Gastrocnemius medialis (tissue), 4 donors: ENCODE data around the gene FYB2.

Experiments
- POLR2A ChIP-seq, 2 donors: fragments of 450-650 bp; IDR thresholded peaks; one replicate each; pipeline ENCODE4 v1.6.1; 2017; ENCODE audit warnings: antibody characterized with exemption in 2 of 2, mild to moderate bottlenecking in 2 of 2, moderate library complexity in 2 of 2
- TF ChIP-seq, protein P1 (sequence below), 5 experiments: fragments of 450-650 bp in 3 of 5; fragments of 200-600 bp in 2 of 5; sonication (generic) in 2 of 5; IDR thresholded peaks in 4 of 5; conservative IDR thresholded peaks in 1 of 5; 1 replicate in 4 of 5; 2 replicates in 1 of 5; pipeline ENCODE4 v1.5.1; 2016 to 2019; ENCODE audit warnings: antibody characterized with exemption in 5 of 5, mild to moderate bottlenecking in 3 of 5, moderate library complexity in 3 of 5

DNA sequence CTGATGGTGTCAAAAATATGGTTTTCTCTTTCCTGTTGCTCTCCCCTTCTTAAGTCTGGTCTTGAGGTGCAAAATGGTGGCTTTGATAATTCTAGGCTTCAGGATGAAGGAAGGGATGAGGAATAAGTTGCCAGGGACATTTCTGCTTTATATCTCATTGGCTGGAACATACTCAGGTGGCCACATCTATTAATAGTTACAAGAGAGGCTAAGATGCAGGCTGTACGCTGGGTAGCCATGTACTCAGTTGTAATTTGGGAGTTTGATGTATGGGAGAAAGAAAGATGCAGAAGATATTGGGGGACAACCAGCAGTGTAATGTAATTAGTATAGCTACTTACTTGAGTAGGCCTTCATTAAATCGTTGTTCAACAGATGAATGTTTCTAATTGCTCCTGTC, 148.9 kb downstream of the FYB2 start:
- TF ChIP-seq, protein P1, sequence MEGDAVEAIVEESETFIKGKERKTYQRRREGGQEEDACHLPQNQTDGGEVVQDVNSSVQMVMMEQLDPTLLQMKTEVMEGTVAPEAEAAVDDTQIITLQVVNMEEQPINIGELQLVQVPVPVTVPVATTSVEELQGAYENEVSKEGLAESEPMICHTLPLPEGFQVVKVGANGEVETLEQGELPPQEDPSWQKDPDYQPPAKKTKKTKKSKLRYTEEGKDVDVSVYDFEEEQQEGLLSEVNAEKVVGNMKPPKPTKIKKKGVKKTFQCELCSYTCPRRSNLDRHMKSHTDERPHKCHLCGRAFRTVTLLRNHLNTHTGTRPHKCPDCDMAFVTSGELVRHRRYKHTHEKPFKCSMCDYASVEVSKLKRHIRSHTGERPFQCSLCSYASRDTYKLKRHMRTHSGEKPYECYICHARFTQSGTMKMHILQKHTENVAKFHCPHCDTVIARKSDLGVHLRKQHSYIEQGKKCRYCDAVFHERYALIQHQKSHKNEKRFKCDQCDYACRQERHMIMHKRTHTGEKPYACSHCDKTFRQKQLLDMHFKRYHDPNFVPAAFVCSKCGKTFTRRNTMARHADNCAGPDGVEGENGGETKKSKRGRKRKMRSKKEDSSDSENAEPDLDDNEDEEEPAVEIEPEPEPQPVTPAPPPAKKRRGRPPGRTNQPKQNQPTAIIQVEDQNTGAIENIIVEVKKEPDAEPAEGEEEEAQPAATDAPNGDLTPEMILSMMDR (IDR thresholded peaks at IDR 0.05 in 4 of 5, conservative IDR thresholded peaks at IDR 0.05 in 1 of 5): no peak
- no peak for TF ChIP-seq POLR2A (IDR thresholded peaks at IDR 0.05)
